HAP-1 (cell line): ENCODE data around the gene CACNB2.

Experiments used
- DNase-seq, 2 experiments: peaks; one replicate each; pipeline ENCODE4 v3.0.0-alpha.2; 2016 to 2020; ENCODE audit warnings: low spot score in 2 of 2
- H3K27me3 ChIP-seq: fragments of 250-450 bp; sonication (Bioruptor Pico); 2 replicates; pipeline ENCODE4 v1.5.1; 2020; ENCODE audit warnings: low read depth, mild to moderate bottlenecking, moderate library complexity
- H3K36me3 ChIP-seq: fragments of 250-450 bp; sonication (Bioruptor Pico); replicated peaks from 2 replicates; pipeline ENCODE4 v1.5.1; 2020; ENCODE audit warnings: mild to moderate bottlenecking
- H3K4me1 ChIP-seq: fragments of 250-450 bp; sonication (Bioruptor Pico); 2 replicates; pipeline ENCODE4 v1.5.1; 2020; ENCODE audit warnings: mild to moderate bottlenecking
- H3K4me3 ChIP-seq: fragments of 250-450 bp; sonication (Bioruptor Pico); 2 replicates; pipeline ENCODE4 v1.5.1; 2020; ENCODE audit warnings: mild to moderate bottlenecking, moderate library complexity
- H3K9me3 ChIP-seq: fragments of 250-450 bp; sonication (Bioruptor Pico); 2 replicates; pipeline ENCODE4 v1.5.1; 2020; ENCODE audit warnings: mild to moderate bottlenecking, moderate library complexity
- in situ Hi-C: fragments of 300-500 bp; cut with MboI; formaldehyde crosslinking; loops from 3 replicates; pipeline ENCODE4 v1.14.3; 2020; ENCODE audit warnings: low sequenced_read_pairs, inconsistent platforms, mixed read lengths

CACNB2 gene

DNA sequence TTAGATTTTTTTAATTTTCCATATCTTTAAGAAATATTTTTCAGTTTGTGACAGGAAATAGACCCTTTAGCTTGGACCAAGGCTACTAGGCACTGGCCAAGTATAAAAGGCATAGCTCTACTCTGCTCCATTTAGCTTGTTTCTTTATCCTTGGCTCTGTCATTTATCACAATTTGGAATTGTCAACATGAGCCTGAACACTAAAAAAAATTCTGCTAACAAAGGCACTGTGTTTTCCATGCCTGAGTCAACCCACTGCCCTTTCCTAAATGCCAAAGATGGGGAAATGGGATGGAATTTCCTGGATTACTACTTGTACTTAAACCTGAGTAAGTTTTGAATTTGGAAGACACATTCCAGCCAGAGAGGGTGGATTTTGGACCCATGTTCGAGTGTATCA lies 382.8 kb downstream of the CACNB2 start:
- in situ Hi-C loops, result no loop called here
- Histone ChIP-seq H3K4me1 (no peaks in the 10 kb centered on the region), H3K9me3 (no peaks in the 10 kb centered on the region), H3K27me3 (no peaks in the 10 kb centered on the region), H3K36me3 (peaks cover 26% of the 10 kb centered on the region), H3K4me3 (no peak overlapping the region)
- no peak for DNase-seq

GRCh38 chr10:18523858-18524257 lies 383.6 kb downstream of the CACNB2 start:
- DNase-seq, result no peak
- Histone ChIP-seq H3K4me1 (no peaks in the 10 kb centered on the region), H3K9me3 (no peaks in the 10 kb centered on the region), H3K4me3 (no peak overlapping the region), H3K36me3 (peaks cover 31% of the 10 kb centered on the region), H3K27me3 (no peaks in the 10 kb centered on the region)
- in situ Hi-C loops, result no loop called here

DNA sequence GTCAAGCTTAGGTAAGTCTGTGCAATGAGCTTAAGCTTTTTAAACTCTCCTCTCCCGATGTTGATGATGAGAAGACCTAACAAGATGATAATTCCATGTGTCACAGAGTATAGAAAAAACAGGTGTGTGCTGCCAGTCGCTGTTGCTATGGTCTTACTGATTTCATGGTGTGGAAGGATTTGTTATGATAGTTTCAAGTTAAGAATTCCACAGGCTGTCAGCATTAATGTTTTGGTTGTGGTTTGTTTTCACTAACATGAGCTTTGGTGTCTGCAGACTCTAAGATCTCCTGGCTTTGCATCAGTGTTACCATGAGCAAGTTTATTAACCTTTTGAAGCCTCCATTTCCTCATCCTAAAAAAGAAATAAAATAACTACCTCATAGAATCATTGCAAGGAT lies 387.5 kb downstream of the CACNB2 start:
- H3K27me3 ChIP-seq, result no peaks in the 10 kb centered on the region
- no peak for DNase-seq
- peaks cover 13% of the 10 kb centered on the region for H3K36me3 ChIP-seq
- no peaks in the 10 kb centered on the region for H3K9me3 ChIP-seq
- no peak overlapping the region for H3K4me3 ChIP-seq
- no peaks in the 10 kb centered on the region for H3K4me1 ChIP-seq
- in situ Hi-C loops, result no loop called here

GRCh38 chr10:18528292-18528691 lies 388.1 kb downstream of the CACNB2 start:
- in situ Hi-C loops, result no loop called here
- Histone ChIP-seq H3K27me3 (no peaks in the 10 kb centered on the region), H3K4me3 (no peak overlapping the region), H3K9me3 (no peaks in the 10 kb centered on the region), H3K4me1 (no peaks in the 10 kb centered on the region), H3K36me3 (peaks cover 13% of the 10 kb centered on the region)
- DNase-seq, result no peak

- no peaks in the 10 kb centered on the region for H3K4me1 ChIP-seq
- H3K4me3 ChIP-seq, result no peak overlapping the region
- no peaks in the 10 kb centered on the region for H3K27me3 ChIP-seq
- in situ Hi-C loops, result no loop called here
- H3K36me3 ChIP-seq, result peaks cover 29% of the 10 kb centered on the region
- H3K9me3 ChIP-seq, result no peaks in the 10 kb centered on the region
- DNase-seq, result no peak
Observed at GRCh38 chr10:18532881-18533535, 392.8 kb downstream of the CACNB2 start.

DNA sequence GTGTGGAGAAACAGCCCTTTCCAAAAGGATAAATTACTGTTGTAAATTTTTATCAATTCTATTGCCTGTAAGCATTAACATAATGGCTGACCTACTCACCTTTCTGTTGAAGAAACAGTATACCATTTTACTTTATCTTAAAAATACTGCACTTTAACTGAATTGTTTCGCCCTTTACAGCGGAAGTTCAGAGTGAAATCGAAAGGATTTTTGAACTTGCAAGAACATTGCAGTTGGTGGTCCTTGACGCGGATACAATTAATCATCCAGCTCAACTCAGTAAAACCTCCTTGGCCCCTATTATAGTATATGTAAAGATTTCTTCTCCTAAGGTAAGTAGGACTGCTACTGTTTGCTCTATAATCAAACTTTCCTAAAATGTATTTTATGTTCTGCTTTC lies 393.7 kb downstream of the CACNB2 start:
- no peak for DNase-seq
- no peak overlapping the region for H3K4me3 ChIP-seq
- H3K36me3 ChIP-seq, result peaks cover 25% of the 10 kb centered on the region
- no peaks in the 10 kb centered on the region for H3K4me1 ChIP-seq
- no peaks in the 10 kb centered on the region for H3K9me3 ChIP-seq
- H3K27me3 ChIP-seq, result no peaks in the 10 kb centered on the region
- in situ Hi-C loops, result no loop called here

DNA sequence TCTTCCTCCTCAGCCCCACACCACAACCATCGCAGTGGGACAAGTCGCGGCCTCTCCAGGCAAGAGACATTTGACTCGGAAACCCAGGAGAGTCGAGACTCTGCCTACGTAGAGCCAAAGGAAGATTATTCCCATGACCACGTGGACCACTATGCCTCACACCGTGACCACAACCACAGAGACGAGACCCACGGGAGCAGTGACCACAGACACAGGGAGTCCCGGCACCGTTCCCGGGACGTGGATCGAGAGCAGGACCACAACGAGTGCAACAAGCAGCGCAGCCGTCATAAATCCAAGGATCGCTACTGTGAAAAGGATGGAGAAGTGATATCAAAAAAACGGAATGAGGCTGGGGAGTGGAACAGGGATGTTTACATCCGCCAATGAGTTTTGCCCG lies 399.1 kb downstream of the CACNB2 start:
- in situ Hi-C loops, result loop anchor here (5.0 kb wide), 1 partner anchor 43 kb away; no protein-coding TSS in a partner anchor
- no peak for DNase-seq
- H3K4me1 ChIP-seq, result no peaks in the 10 kb centered on the region
- H3K4me3 ChIP-seq, result no peak overlapping the region
- H3K36me3 ChIP-seq, result peaks cover 37% of the 10 kb centered on the region
- no peaks in the 10 kb centered on the region for H3K9me3 ChIP-seq
- no peaks in the 10 kb centered on the region for H3K27me3 ChIP-seq

- Histone ChIP-seq H3K27me3 (no peaks in the 10 kb centered on the region), H3K36me3 (peaks cover 39% of the 10 kb centered on the region), H3K4me3 (no peak overlapping the region), H3K9me3 (no peaks in the 10 kb centered on the region), H3K4me1 (no peaks in the 10 kb centered on the region)
- in situ Hi-C loops, result no loop called here
- DNase-seq, result no peak
Observed at GRCh38 chr10:18540195-18540594, 400.0 kb downstream of the CACNB2 start.

DNA sequence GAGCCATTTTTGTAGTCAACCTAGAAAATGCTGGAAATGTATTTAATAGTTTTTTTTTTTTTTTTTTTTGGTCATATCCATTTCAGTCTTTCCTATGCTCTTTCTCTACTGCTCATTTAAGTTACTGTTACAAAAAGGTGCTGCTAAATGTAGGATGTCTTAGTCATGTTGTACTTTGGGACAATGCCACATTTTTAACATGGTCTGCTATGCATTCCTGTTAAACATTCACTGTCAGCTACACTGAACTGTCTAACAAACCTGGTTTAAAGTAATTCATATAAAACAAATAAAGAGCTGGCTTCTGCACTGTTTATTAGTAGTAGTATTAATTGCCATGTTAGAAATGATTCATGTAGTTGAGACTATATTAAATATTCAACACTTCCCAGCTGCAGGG lies 402.6 kb downstream of the CACNB2 start:
- Histone ChIP-seq H3K9me3 (no peaks in the 10 kb centered on the region), H3K4me3 (no peak overlapping the region), H3K4me1 (peaks cover 4% of the 10 kb centered on the region), H3K36me3 (peaks cover 31% of the 10 kb centered on the region), H3K27me3 (no peaks in the 10 kb centered on the region)
- no peak for DNase-seq
- in situ Hi-C loops, result no loop called here

GRCh38 chr10:18545621-18546305 lies 405.5 kb downstream of the CACNB2 start:
- H3K36me3 ChIP-seq, result peaks cover 14% of the 10 kb centered on the region
- in situ Hi-C loops, result no loop called here
- no peaks in the 10 kb centered on the region for H3K9me3 ChIP-seq
- H3K27me3 ChIP-seq, result no peaks in the 10 kb centered on the region
- H3K4me1 ChIP-seq, result peaks cover 5% of the 10 kb centered on the region
- no peak for DNase-seq
- H3K4me3 ChIP-seq, result no peak overlapping the region

DNA sequence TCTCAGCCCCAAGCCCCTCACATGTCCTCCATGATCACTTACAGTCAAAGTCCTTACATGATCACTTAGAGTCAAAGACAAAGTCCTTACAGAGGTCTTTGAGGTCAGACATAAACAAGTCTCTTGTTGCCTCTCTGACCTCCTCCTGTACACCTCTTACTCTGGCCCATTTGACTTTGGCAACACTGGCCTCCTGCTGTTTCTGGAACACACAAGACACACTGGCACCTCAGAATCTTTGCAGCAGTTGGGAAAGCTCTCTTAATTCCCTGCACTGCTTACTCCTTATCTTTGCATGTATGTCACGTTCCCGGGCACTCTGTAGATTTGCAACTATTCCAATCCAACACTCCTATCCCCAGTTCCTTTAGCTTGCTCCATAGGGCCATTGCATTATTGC lies 408.9 kb downstream of the CACNB2 start:
- H3K9me3 ChIP-seq, result no peaks in the 10 kb centered on the region
- no peaks in the 10 kb centered on the region for H3K27me3 ChIP-seq
- H3K4me1 ChIP-seq, result peaks cover 5% of the 10 kb centered on the region
- in situ Hi-C loops, result no loop called here
- peaks cover 12% of the 10 kb centered on the region for H3K36me3 ChIP-seq
- no peak overlapping the region for H3K4me3 ChIP-seq
- DNase-seq, result no peak

- in situ Hi-C loops, result no loop called here
Observed at GRCh38 chr10:18551473-18551872, 411.2 kb downstream of the CACNB2 start.

DNA sequence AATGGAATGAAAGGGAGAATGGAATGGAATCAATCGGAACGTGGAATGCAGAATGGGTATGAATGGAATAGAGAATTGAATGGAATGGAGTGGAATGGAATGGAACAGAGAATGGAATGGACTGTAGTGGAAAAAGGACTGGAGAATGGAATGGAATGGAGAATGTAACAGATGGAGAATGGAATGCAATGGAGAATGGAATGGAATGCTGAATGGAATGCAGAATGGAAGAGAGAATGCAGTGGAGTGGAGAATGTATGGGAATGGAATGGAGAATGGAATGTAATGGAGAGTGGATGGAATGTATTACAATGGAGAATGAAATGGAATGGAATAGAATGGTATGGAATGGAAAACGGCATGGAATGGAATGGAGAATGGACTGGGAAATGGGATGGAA lies 414.3 kb downstream of the CACNB2 start:
- Histone ChIP-seq H3K36me3 (peaks cover 8% of the 10 kb centered on the region), H3K27me3 (no peaks in the 10 kb centered on the region), H3K4me1 (no peaks in the 10 kb centered on the region), H3K4me3 (no peak overlapping the region), H3K9me3 (no peaks in the 10 kb centered on the region; the same call in 1 of the 2 replicates)
- DNase-seq, result no peak
- in situ Hi-C loops, result no loop called here

More at GRCh38 chr10:18551473-18551872, 411.2 kb downstream of the CACNB2 start:
- Histone ChIP-seq H3K9me3 (no peaks in the 10 kb centered on the region; the same call in 1 of the 2 replicates), H3K36me3 (peaks cover 8% of the 10 kb centered on the region), H3K27me3 (no peaks in the 10 kb centered on the region), H3K4me1 (peaks cover 5% of the 10 kb centered on the region), H3K4me3 (no peak overlapping the region)
- DNase-seq, result no peak

- in situ Hi-C loops, result no loop called here
- Histone ChIP-seq H3K4me1 (no peaks in the 10 kb centered on the region), H3K4me3 (no peak overlapping the region), H3K9me3 (no peaks in the 10 kb centered on the region; the same call in 1 of the 2 replicates), H3K36me3 (peaks cover under 1% of the 10 kb centered on the region), H3K27me3 (no peaks in the 10 kb centered on the region)
- no peak for DNase-seq
Observed at GRCh38 chr10:18556522-18557147, 416.4 kb downstream of the CACNB2 start.
